WTC11 (cell line): ENCODE results near the gene ZNF341.

ENCODE experiments used
- MXD4 ChIP-seq: fragments of 250-450 bp; sonication (Bioruptor Pico); IDR thresholded peaks from 2 replicates; pipeline ENCODE4 v1.8.0; 2021; ENCODE audit warnings: mild to moderate bottlenecking, moderate library complexity, borderline replicate concordance
- NR3C1 ChIP-seq: sonication (generic); formaldehyde crosslinking; conservative IDR thresholded peaks from 2 replicates; pipeline ENCODE4 v1.8.1; 2023; ENCODE audit warnings: low read depth, mild to moderate bottlenecking, missing genetic modification reagents
- SP1 ChIP-seq: sonication (generic); formaldehyde crosslinking; conservative IDR thresholded peaks from 2 replicates; pipeline ENCODE4 v1.8.1; 2022; ENCODE audit warnings: missing genetic modification reagents
- ZNF416 ChIP-seq: fragments of 250-450 bp; sonication (Bioruptor Pico); IDR thresholded peaks from 2 replicates; pipeline ENCODE4 v1.9.0; 2021; ENCODE audit warnings: mild to moderate bottlenecking, inconsistent platforms
- TF ChIP-seq, protein P1 (sequence below): fragments of 200-600 bp; IDR thresholded peaks from 2 replicates; pipeline ENCODE4 v1.8.0; 2022; ENCODE audit warnings: antibody characterized with exemption
- TF ChIP-seq, protein P2 (sequence below): sonication (generic); formaldehyde crosslinking; IDR thresholded peaks from 2 replicates; pipeline ENCODE4 v1.8.1; 2023; ENCODE audit warnings: mild to moderate bottlenecking, missing genetic modification reagents
- TF ChIP-seq, protein P3 (sequence below): sonication (generic); formaldehyde crosslinking; IDR thresholded peaks from 2 replicates; pipeline ENCODE4 v1.8.0; 2022; ENCODE audit warnings: mild to moderate bottlenecking, missing genetic modification reagents
- TF ChIP-seq, protein P4 (sequence below): sonication (generic); formaldehyde crosslinking; IDR thresholded peaks from 2 replicates; pipeline ENCODE4 v1.8.0; 2023; ENCODE audit warnings: missing genetic modification reagents
- TF ChIP-seq, protein P5 (sequence below): sonication (generic); formaldehyde crosslinking; IDR thresholded peaks from 2 replicates; pipeline ENCODE4 v1.8.1; 2023; ENCODE audit warnings: mild to moderate bottlenecking, missing genetic modification reagents, moderate library complexity

DNA sequence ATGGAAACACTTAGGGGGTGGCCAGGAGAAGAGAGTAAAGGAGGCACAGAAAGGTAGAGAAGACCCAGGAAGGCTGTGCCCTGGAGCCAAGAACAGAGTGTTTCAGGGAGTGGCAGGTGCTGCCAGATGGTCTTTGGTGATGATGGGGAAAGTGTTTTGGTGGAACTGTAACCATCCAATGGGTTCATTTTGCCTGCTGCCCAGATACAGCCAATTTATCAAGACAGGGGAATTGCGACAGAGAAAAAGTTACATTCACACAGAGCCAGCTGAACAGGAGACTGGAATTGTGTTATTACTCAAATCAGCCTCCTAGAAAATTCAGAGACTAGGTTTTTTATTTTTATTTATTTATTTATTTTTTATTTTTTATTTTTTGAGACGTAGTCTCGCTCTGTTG, 5.2 kb downstream of the ZNF341 start:
- TF ChIP-seq, protein P1, sequence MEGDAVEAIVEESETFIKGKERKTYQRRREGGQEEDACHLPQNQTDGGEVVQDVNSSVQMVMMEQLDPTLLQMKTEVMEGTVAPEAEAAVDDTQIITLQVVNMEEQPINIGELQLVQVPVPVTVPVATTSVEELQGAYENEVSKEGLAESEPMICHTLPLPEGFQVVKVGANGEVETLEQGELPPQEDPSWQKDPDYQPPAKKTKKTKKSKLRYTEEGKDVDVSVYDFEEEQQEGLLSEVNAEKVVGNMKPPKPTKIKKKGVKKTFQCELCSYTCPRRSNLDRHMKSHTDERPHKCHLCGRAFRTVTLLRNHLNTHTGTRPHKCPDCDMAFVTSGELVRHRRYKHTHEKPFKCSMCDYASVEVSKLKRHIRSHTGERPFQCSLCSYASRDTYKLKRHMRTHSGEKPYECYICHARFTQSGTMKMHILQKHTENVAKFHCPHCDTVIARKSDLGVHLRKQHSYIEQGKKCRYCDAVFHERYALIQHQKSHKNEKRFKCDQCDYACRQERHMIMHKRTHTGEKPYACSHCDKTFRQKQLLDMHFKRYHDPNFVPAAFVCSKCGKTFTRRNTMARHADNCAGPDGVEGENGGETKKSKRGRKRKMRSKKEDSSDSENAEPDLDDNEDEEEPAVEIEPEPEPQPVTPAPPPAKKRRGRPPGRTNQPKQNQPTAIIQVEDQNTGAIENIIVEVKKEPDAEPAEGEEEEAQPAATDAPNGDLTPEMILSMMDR: no peak
- TF ChIP-seq ZNF416 (CRISPR knock-in tag) (no peak), MXD4 (no peak), SP1 (CRISPR knock-in tag) (no peak), NR3C1 (no peak)
- TF ChIP-seq, protein P2, sequence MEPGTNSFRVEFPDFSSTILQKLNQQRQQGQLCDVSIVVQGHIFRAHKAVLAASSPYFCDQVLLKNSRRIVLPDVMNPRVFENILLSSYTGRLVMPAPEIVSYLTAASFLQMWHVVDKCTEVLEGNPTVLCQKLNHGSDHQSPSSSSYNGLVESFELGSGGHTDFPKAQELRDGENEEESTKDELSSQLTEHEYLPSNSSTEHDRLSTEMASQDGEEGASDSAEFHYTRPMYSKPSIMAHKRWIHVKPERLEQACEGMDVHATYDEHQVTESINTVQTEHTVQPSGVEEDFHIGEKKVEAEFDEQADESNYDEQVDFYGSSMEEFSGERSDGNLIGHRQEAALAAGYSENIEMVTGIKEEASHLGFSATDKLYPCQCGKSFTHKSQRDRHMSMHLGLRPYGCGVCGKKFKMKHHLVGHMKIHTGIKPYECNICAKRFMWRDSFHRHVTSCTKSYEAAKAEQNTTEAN (CRISPR knock-in tag): no peak
- TF ChIP-seq, protein P3, sequence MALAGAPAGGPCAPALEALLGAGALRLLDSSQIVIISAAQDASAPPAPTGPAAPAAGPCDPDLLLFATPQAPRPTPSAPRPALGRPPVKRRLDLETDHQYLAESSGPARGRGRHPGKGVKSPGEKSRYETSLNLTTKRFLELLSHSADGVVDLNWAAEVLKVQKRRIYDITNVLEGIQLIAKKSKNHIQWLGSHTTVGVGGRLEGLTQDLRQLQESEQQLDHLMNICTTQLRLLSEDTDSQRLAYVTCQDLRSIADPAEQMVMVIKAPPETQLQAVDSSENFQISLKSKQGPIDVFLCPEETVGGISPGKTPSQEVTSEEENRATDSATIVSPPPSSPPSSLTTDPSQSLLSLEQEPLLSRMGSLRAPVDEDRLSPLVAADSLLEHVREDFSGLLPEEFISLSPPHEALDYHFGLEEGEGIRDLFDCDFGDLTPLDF: no peak
- TF ChIP-seq, protein P4, sequence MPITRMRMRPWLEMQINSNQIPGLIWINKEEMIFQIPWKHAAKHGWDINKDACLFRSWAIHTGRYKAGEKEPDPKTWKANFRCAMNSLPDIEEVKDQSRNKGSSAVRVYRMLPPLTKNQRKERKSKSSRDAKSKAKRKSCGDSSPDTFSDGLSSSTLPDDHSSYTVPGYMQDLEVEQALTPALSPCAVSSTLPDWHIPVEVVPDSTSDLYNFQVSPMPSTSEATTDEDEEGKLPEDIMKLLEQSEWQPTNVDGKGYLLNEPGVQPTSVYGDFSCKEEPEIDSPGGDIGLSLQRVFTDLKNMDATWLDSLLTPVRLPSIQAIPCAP (CRISPR knock-in tag): no peak
- TF ChIP-seq, protein P5, sequence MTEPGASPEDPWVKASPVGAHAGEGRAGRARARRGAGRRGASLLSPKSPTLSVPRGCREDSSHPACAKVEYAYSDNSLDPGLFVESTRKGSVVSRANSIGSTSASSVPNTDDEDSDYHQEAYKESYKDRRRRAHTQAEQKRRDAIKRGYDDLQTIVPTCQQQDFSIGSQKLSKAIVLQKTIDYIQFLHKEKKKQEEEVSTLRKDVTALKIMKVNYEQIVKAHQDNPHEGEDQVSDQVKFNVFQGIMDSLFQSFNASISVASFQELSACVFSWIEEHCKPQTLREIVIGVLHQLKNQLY: no peak
